HuH-7 (cell line): Measurements from ENCODE around the gene UHRF1.
"Not testable (repeated sequence)": the region's sequence is repeated elsewhere in the genome, so short reads cannot be mapped to it uniquely, and the experiment has no call there.

Experiments
- DNase-seq: peaks from one replicate; pipeline ENCODE4 v3.0.0; 2011; ENCODE audit warnings: low spot score

The UHRF1 gene

DNA sequence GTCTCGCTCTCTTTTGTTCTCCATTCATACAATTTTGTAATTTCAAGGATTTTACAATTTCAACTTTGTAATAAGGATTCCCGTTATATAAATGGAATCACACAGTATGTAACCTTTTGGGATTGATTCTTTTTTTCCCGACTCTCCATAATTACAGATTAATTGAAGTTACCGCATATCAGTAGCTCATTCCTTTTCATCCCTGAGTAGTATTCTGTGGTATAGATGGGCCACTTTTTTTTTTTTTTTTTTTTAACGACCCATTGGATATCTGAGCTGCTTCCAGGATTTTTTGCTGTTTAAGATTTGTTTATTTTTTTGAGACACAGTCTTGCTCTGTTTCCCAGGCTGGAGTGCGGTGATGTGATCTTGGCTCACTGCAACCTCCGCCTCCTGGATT, 27.8 kb downstream of the UHRF1 start:
- DNase-seq: no peak

DNA sequence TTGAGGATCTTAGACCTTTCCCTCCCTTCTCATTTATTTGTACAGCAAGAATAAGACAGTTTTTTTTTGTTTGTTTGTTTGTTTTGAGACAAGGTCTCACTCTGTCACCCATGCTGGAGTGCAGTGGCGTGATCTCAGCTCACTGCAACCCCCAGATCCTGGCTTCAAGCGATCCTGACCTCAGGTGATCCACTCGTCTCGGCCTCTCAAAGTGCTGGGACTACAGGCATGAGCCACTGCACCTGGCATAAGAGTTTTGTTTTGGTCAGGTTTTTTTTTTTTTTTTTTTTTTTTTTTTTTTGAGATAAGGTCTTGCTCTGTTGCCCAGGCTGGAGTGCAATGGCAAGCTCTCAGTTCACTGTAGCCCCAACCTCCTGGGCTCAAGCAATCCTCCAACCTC, 29.2 kb downstream of the UHRF1 start:
- DNase-seq: not testable (repeated sequence)

DNA sequence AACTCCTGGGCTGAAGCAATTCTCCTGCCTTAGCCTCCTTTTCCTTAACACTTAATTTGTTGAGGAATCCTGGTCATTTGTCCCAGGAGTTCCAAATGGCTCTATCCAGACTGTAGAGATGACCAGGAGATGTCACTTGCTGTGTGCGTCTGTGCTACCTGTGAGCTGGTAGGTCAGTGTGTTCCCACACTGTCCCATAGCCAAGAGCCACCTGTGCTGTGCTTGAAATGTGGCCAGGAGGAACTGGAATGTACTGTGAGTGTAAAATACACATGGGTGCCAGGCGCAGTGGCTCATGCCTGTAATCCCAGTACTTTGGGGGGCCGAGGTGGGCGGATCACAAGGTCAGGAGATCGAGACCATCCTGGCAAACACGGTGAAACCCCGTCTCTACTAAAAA, 30.2 kb downstream of the UHRF1 start:
- no peak for DNase-seq

DNA sequence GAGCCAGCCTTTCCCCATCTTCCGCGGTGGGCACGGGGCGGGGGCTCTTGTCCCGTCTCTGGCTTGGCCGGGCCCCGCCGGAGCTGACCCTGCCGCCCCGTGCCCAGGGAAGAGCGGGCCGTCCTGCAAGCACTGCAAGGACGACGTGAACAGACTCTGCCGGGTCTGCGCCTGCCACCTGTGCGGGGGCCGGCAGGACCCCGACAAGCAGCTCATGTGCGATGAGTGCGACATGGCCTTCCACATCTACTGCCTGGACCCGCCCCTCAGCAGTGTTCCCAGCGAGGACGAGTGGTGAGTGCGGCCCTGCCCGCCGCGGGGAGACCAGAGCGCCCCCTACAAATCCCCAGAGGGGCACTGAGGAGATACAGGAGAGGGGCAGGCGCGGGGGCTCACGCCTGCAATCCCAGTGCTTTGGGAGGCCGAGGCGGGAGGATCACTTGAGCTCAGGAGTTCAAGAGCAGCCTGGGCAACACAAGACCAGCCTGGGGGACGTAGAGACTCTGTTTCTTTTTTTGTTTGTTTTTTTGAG, 32.4 kb downstream of the UHRF1 start:
- not testable (repeated sequence) for DNase-seq

DNA sequence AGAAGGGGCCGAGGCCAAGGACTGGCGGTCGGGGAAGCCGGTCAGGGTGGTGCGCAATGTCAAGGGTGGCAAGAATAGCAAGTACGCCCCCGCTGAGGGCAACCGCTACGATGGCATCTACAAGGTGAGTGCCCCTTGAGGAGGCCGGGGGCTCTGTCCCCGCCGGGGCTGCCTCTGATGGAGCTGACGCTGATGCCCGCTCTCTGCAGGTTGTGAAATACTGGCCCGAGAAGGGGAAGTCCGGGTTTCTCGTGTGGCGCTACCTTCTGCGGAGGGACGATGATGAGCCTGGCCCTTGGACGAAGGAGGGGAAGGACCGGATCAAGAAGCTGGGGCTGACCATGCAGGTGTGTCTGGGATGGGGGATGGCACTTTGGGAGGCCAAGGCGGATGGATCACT, 41.3 kb downstream of the UHRF1 start:
- not testable (repeated sequence) for DNase-seq

DNA sequence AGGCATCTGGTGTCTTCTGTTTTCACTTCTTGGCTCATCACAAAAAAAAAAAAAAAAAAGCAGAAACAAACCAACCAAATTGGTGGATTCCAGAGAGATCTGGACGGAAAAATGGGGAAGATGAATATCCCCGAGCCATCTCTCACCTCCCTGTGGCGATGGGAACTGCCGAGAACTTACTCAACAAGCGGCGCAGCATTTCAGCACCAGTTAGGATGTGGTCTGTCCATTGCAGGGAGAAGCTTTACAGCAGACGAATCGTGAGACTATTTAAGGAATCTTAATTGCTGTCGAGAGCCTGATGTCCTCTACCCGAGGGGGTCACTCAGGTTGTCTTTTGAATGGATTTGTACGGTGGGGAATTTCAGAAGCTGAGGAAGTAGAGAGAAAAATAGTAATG, 42.4 kb downstream of the UHRF1 start:
- no peak for DNase-seq

DNA sequence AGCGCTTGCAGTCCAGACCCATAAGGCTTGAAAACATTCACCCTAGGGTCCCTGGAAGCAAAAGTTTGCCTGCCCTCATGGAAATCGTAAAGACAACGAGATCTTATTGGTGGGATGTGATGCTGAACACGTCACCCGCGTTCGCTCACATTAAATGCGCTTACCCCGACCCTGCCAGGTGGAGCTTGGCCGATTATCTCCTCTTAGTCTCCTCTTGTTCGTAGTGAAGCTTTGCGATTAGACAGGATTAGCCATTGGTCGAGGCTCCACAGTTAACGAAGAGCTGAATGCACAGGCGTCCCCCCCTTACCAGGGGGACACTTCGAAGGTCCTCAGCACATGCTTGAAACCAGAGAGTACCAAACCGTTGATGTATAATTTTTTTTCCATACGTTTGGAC, 43.6 kb downstream of the UHRF1 start:
- no peak for DNase-seq

DNA sequence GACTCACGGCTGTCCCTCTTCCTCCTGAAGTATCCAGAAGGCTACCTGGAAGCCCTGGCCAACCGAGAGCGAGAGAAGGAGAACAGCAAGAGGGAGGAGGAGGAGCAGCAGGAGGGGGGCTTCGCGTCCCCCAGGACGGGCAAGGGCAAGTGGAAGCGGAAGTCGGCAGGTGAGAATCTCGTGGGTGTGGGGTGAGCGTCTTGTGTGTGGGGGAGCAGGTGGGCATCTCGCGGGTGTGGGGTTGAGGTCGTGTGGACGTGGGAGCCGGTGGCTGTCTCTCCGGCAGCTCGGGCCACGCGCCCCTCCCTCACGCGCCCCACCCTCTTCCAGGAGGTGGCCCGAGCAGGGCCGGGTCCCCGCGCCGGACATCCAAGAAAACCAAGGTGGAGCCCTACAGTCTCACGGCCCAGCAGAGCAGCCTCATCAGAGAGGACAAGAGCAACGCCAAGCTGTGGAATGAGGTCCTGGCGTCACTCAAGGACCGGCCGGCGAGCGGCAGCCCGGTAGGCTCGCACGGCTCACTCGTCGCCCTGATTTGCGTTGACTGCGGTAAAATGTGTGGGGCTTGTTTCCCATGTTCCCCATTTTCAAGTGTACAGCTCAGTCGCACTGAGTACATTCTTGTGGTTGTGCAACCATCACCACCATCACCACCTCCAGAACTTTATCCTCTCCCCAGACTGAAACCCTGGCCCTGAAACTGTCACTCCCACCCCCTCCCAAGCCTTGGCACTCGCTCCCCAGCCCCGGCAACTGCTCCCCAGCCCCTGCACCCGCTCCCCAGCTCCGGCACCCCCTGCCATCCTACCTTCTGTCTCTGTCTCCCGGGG, 45.2 kb downstream of the UHRF1 start:
- not testable (repeated sequence) for DNase-seq

DNA sequence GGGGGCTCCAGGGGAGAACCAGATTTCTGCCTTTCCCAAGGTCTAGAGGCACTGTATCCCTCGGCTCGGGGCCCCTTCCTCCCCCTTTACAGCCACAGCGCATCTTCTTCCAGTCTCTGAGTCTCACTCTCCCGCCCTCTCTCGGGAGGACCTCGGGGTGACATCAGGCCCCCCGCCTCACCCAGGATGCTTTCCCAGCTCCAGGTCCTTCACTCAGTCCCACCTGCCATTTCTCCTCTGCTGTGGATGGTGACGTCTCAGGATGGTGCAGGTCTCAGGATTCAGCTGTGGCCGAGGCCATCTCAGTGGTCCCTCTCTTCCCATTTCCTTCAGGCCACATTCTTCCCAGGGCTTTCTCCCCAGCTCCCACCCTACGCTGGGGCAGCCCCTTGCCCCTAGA, 46.0 kb downstream of the UHRF1 start:
- no peak for DNase-seq

DNA sequence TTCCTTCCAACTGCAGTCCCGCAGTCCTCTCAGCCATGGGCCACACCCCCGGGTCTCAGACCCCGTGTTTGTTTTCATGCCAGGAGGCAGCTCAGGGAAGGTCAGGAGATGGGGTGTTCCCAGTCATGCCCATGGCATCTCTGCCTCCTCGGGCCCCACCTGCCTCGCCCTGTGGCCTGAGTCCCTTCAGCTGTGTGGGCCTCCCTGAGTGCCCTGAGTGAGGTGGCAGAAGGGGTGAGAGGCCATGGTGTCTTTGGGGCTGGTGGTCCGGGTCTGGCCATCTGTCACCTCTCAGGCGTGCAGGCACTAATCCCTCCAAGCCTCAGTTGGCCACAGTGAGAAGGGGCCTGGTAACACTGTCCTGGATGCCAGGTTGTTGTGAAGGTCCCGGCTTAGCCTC, 48.7 kb downstream of the UHRF1 start:
- DNase-seq: no peak

DNA sequence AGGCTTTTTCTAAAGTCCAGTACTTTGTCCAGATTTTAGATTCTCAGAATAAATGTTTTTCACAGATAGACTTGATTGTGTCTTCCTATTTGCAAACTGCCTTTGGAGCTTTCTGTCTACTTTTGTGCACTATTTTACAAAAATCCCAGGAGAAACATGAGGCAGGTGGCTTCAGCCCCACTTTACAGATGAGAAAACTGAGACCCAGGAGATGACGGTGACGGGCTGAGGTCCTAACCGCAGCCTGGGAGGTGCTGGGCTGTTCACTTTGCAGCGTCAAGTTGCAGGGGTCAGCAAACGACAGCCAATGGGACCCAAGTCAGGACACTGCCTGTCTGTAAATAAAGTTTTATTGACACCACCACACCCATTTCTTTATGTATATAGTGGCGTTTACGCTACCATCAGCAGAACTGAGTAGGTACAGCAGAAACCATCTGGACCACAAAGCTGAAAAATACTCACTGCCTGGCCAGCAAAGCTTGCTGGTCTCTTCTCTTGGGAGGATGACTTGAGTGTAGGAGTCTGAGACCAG, 52.9 kb downstream of the UHRF1 start:
- no peak for DNase-seq

DNA sequence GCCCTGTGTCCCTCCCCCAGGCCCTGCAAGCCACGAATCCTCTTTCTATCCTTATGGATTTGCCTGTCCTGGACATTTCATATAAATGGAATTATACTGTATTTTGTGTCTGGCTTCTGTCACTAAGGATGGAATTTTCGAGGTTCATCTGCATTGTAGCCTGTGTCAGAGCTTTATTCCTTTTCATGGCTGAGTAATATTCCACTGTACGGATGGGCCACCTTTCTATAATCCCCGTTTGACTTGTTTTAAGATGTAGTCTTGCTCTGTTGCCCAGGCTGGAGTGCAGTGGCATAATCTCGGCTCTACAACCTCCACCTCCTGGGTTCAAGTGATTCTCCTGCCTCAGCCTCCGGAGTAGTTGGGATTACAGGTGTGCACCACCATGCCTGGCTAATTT, 55.8 kb downstream of the UHRF1 start:
- DNase-seq: no peak

DNA sequence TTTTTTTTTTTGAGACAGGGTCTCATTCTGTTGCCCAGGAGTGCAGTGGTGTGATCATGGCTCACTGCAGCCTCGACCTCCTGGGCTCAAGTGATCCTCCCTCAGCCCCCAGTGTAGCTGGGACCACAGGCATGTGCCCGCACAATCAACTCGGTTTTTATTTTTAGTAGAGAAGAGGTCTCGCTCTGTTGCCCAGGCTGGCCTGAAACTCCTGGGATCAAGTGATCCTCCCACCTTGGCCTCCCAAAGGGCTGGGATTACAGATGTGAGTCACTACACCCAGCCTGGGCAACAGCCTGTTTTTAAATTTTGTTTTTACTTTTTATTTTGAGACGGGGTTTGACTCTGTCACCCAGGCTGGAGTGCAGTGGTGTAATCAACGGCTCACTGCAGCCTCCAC, 57.3 kb downstream of the UHRF1 start:
- no peak for DNase-seq

DNA sequence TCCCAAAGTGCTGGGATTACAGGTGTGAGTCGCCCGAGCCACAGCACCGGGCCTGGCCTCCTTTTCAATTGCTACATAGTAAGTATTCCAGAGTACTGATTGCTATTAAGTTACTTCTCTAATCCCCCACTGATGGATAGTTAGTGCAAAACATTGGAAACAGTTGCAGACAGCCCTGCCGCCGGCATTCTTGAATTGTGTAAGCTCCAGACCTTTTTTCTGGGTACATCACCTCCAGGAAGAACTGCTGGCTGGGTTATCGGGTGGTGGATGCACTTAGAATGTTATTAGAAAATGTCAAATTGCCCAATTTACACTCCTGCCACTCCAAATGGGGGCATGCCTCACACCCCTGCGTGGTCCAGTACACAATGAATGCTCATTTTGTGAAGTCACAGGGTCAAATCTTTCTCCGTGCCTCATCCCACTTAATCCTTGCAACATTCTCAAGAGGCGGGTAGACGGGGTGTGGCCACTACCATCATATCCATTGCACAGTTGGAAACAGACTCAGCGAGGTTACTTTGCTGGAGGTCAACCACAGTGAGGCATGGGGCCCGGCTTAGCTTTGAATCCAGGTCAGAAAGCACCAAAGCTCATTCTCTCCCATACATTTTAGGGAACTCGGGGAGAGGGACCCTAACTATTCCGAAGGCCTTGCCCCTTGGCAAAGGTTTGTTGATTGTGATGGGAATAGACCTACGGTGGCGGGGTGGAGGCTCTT, 58.6 kb downstream of the UHRF1 start:
- DNase-seq: no peak

DNA sequence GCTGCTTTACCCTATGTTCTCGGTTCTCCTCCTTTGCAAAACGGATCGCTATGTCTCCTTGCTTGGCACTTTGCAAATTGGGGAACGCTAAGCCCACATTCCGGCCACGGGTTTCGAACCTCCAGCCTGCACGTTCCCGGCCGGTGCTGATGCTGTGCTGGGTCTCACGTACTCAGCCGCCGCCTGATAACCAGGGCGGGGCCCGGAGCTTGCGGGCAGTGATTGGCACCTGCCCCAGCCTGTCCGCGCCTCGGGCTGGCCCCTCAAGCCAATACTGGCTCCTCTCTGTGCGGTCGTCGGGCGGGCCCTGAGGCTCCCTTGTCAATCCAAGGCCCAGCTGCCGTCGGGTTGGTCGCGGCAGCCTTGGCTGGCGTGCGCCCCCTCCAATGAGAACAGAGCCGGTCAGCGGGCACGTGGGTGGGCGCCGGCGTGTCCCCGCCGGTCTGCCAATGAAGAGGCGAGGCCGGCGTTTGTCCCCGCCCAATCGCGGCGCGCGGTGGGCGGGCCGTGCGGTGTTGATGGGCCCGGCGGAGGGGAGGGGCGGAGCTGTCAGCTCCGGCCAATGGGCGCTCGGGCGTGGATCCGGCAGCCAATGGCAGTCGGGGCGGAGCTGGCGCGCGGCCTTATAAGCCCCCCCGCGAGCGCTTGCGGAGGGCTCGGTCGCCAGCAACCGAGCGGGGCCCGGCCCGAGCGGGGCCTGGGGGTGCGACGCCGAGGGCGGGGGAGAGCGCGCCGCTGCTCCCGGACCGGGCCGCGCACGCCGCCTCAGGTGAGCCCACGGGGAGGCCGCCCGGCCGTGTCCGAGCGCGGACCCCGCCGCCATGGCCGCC, 59.4 kb downstream of the UHRF1 start, which contains the start of gene KDM4B:
KDM4B (plus strand) TSS at position 652 of the 830 bp plus-strand sequence. CDS start 63,778 bp downstream, outside the sequence.
- peak; percentile 97 for DNase-seq

DNA sequence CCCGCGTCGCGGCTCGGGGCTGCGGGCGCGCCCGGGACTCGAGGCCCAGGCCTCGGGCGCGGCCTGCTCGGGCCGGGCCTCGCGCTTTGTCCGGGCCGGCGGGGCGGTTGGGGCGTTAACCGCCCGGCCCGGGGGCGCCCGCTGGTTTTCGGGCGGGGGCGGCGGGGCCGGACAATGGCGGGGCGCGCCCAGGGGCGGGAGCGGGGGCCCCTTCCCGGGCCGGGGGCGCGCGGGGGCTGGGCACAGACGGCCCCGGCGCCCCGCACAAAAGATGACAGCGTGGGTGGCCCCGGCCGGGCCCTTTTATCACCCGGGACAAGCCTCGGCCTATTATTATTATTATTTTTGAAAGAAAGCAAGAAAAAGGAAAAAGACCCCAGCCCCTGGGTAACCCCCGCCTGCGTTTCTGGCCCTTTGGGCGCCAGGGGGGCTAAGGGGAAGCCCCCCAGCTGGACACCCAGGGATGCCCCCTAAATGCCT, 60.0 kb downstream of the UHRF1 start:
- no peak for DNase-seq

DNA sequence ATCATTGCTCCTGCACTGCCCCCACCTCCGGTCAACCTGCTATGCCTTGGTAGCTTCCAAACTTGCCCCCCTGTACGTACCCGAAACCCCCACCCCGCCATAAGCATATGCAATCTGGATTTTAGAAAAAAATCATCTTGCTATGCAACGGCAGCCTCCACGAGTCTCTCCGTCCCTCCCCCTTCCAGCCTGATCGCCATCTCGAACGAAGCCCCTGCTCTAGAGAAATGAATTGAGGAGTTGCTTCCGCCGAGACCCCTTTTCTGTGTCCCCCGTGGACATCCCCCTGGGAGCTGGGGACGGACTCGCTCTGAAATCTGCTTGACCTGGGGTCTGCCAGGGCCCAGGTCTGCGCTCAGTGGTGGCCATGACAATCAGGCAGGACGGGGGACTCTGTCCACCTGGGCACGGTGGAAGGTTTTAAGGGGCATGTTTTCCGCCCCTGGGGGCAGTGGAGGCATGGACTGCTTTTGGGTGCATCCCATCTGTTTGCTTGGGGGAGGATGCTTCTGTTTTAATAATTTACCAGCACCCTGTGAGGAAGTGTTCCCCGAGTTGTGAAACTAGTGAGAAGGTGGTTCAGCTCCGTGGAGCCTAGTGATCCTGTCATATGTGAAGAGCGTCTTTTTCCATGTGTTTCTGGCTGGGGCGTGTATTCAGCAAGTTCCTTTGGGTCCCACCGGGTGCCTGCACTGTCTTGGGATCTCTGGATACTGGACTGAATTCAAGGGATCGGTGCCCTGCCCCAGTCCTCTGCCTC, 60.7 kb downstream of the UHRF1 start:
- DNase-seq: no peak

DNA sequence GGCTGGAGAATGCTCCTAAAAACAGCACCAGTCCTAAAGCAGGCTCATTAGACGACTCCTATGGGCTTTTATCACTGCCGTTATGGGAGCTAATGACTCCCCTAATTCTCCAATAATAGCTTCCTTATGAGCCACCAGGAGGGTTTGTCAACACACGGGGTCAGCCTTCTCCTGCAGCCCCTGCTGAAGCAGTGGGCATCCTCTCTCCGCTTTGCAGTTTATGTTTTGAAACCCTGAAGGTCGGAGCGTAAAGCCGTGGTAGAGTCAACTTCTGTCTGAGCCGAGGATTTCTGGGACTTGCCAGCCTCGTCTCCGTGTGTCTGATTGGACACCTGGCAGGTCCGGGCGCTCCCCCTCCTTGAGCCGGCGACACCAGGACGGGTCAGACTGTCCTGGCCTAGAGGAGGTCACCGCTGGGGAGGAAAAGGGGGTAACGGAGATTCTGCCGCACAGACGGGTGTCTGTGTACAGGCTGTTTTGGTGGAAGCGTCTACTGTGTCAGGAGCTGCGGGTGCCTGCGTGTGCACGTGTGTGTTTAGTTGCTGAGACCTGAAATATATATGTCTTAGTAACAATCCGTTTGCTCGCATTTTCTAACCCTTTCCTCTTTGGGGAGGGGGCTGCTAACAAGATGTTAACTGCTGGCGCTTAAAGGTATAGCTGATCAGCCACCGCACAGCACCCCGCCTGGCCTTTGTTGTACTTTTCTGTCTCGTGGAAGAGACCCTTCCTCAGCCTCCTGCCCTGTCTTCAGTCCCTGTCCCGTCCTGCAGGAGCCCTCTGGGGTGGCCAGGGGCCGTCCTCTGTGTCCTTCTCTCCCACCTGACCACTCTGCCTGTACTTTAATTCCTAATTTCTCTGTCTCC, 61.5 kb downstream of the UHRF1 start:
- DNase-seq: no peak

DNA sequence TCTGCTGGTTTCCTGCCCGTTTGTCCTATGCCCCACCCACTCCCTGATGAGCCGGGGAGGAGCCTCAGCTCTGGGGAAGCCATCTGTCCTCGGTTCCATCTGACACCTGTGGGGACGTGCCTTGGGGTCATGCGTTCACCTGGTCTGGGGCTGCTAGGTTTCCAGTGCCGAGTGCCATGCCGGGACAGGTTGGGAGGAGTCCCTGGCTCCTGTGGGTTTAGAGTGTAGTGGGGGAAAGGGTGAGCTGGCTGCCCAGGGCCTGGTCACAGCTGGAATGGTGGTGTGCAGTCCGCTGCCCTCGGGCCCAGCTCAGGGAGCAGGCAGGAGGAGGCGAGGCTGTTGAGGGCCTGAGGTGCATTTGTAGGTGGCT, 62.1 kb downstream of the UHRF1 start:
- no peak for DNase-seq

DNA sequence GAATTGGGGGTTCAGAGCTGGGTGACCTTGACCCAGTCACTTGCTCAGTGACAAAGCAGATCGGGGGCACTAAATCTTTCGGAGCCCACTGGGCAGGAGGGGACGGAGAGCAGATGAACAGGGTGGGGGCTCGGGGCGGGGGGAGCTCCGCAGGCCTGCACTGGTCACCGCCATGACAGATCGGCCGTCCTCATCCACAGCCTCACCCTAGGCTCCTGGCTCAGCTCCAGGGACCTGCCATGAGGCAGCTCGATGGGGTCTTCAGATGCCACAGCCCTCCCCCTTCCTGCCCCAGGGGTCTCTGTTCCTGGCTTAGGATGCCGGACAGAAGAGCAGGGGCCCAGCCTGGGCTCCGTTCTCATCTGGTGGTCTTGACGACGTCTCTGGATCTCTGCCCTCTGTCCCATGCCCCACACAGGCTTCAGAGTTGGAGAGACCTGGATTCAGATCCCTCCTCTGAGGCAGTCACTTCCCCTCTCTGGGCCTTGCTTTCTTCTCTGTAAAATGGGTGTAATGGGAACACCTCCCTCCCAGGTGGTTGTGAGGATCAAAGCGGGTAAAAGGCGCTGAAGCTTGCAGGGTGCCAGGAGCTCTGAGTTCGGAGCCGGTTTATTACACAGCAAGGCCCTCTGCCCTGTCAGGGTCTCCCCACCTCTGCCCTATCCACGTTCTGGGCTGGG, 62.7 kb downstream of the UHRF1 start:
- no peak for DNase-seq
